GM19328 (cell line): ENCODE data around the gene DCLK2.

Experiments
- ATAC-seq: cut with Tn5 transposase; IDR thresholded peaks from one replicate; pipeline ENCODE4 v1.9.1; 2021; ENCODE audit warnings: mild to moderate bottlenecking, moderate library complexity; ENCODE audit not compliant: unreplicated experiment

DCLK2 gene

GRCh38 chr4:150078041-150078578 is at the start of gene DCLK2:
Gene DCLK2, plus strand, starts transcription at chr4:150078445. Its CDS starts 583 bp downstream, at chr4:150079028.
- ATAC-seq: no peak

- no peak for ATAC-seq
Measured at GRCh38 chr4:150032541-150032940, 45.7 kb upstream of the DCLK2 start.

GRCh38 chr4:150033081-150033480 is 45.2 kb upstream of the DCLK2 start:
- no peak for ATAC-seq

GRCh38 chr4:150033901-150034300 is 44.3 kb upstream of the DCLK2 start:
- no peak for ATAC-seq

GRCh38 chr4:150037251-150037856 is 40.9 kb upstream of the DCLK2 start:
- ATAC-seq: no peak

- ATAC-seq: peak; percentile 95
Measured at GRCh38 chr4:150038335-150039076, 39.7 kb upstream of the DCLK2 start.

- no peak for ATAC-seq
Measured at GRCh38 chr4:150039274-150040127, 38.7 kb upstream of the DCLK2 start.

GRCh38 chr4:150044517-150044916 is 33.7 kb upstream of the DCLK2 start:
- ATAC-seq: no peak

GRCh38 chr4:150045410-150045809 is 32.8 kb upstream of the DCLK2 start:
- no peak for ATAC-seq

GRCh38 chr4:150046728-150047217 is 31.5 kb upstream of the DCLK2 start:
- ATAC-seq: no peak

GRCh38 chr4:150047546-150047945 is 30.7 kb upstream of the DCLK2 start:
- no peak for ATAC-seq

- no peak for ATAC-seq
Measured at GRCh38 chr4:150049682-150050081, 28.6 kb upstream of the DCLK2 start.

- ATAC-seq: no peak
Measured at GRCh38 chr4:150050566-150050965, 27.7 kb upstream of the DCLK2 start.

- no peak for ATAC-seq
Measured at GRCh38 chr4:150051111-150051510, 27.1 kb upstream of the DCLK2 start.

GRCh38 chr4:150055467-150055866 is 22.8 kb upstream of the DCLK2 start:
- no peak for ATAC-seq

- ATAC-seq: no peak
Measured at GRCh38 chr4:150056569-150056968, 21.7 kb upstream of the DCLK2 start.

- ATAC-seq: no peak
Measured at GRCh38 chr4:150061086-150061776, 17.0 kb upstream of the DCLK2 start.

GRCh38 chr4:150063128-150063527 is 15.1 kb upstream of the DCLK2 start:
- ATAC-seq: no peak

- no peak for ATAC-seq
Measured at GRCh38 chr4:150065740-150066139, 12.5 kb upstream of the DCLK2 start.

GRCh38 chr4:150067859-150068258 is 10.4 kb upstream of the DCLK2 start:
- ATAC-seq: no peak
